GM23248 (cell line): ENCODE data around the gene ZNF304.

Experiments
- EZH2 ChIP-seq: fragments of 200-600 bp; sonication (generic); IDR thresholded peaks from 2 replicates; pipeline ENCODE4 v1.6.1; 2018; ENCODE audit warnings: antibody characterized with exemption, mild to moderate bottlenecking; ENCODE audit not compliant: insufficient read depth, poor library complexity, severe bottlenecking
- EZH2phosphoT487 ChIP-seq: fragments of 200-600 bp; sonication (generic); IDR thresholded peaks from 2 replicates; pipeline ENCODE4 v1.6.1; 2018; ENCODE audit warnings: antibody characterized with exemption, moderate library complexity, mild to moderate bottlenecking, low read depth; ENCODE audit not compliant: insufficient read depth

DNA sequence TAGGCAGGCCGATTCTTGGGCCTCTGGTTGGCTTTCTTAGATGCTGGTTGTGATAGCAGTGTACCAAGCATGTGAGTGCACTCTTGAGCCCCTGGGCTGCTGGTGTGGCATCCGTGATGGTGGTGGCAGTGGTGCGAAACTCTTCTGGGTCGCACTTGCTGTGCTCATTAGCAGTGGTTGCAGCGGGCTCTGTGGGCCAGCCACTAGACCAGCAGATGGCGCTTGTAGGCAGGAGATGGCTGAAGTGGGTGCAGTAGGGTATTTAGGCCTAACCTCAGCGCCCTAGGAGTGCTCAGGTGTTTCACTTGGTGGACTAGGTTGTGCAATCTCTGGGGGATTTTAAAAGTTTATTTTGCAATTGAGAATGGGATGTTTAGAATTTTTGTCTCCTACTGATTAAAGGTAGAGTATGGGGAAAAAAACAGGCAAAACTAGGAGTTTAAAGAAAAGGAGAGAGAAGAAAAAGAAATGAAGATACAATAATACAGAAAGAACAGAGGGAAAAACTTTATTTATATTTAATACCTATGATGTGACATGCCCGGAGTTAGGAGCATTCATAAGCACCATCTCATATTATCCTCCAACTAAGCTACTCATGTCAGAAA is 55.5 kb downstream of the ZNF304 start:
- TF ChIP-seq EZH2phosphoT487, result no peak
- TF ChIP-seq EZH2, result no peak
